GM13976 (cell line): ENCODE results near the gene COMMD1.

ENCODE experiments used
- DNase-seq: peaks from one replicate; pipeline ENCODE4 v3.0.0; 2012; ENCODE audit warnings: low spot score
- in situ Hi-C: fragments of 300-500 bp; cut with MboI; formaldehyde crosslinking; loops from one replicate; pipeline ENCODE4 v1.12.0; 2022; ENCODE audit warnings: low sequenced_read_pairs, mixed read lengths, inconsistent platforms; ENCODE audit not compliant: unreplicated experiment
- TF ChIP-seq, protein P1 (sequence below): IDR thresholded peaks from 2 replicates; pipeline ENCODE4 v1.5.1; 2012; ENCODE audit warnings: borderline replicate concordance, mild to moderate bottlenecking; ENCODE audit not compliant: insufficient read depth; ENCODE audit errors: extremely low read depth, missing control alignments, control extremely low read depth

Gene COMMD1

DNA sequence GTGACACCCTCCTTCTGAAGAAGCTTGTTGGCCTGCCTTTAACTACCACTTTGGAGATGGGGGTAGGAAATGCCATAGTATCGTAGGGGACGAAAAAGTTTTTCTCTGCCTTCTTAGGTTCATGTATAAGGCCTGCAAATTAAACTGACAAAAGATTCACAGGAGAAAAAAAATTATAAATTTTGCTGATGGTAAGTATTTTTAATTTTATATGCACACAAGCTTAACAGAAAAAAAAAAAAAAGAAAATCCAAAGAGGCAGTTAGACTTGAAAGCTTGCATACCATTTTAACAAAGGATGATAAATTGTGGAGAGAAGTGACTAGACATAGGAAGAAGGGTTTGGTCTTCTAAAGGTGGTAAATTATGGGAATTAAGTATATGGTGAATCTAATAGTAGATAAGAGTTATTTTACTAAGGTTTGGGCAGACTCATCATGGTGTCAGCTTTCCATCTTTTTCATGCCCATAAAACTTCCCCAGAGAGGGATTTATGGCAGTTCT, 227.9 kb downstream of the COMMD1 start:
- TF ChIP-seq, protein P1, sequence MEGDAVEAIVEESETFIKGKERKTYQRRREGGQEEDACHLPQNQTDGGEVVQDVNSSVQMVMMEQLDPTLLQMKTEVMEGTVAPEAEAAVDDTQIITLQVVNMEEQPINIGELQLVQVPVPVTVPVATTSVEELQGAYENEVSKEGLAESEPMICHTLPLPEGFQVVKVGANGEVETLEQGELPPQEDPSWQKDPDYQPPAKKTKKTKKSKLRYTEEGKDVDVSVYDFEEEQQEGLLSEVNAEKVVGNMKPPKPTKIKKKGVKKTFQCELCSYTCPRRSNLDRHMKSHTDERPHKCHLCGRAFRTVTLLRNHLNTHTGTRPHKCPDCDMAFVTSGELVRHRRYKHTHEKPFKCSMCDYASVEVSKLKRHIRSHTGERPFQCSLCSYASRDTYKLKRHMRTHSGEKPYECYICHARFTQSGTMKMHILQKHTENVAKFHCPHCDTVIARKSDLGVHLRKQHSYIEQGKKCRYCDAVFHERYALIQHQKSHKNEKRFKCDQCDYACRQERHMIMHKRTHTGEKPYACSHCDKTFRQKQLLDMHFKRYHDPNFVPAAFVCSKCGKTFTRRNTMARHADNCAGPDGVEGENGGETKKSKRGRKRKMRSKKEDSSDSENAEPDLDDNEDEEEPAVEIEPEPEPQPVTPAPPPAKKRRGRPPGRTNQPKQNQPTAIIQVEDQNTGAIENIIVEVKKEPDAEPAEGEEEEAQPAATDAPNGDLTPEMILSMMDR: no peak
- DNase-seq: no peak
- in situ Hi-C loops: no loop called here

- in situ Hi-C loops: no loop called here
- TF ChIP-seq, protein P1: no peak
- no peak for DNase-seq
Observed at GRCh38 chr2:62136956-62137830, 231.7 kb downstream of the COMMD1 start.

DNA sequence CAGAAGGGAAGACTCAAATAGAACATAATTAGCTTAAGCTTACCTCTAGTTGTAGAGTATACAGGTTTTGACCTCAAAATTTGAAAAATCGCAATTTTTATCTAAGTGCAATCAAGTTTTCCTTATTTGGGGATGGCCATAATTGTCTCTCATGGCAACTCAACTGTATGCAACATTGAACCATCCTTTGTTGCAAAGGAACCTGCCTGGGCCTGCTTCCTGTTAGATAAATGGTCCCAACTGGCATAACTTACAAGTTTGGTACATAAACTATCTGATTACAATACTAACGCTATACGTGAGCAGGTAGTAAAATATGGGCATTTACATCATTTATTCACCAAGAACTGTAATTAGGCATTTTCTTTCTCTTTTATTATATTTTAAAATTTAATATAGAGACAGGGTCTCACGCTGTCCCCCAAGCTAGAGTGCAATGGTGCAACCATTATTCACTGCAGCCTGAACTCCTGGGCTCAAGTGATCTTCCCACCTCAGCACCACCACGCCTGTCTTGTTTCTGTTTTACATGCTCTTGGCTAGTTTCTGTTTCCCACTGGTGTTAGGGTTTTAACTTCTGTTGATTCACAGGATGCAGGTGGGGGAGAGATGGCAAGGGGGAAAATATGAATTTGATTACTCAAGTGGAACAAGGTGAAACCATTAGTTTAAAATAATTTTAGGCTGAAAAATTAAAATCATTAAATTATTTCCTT, 235.1 kb downstream of the COMMD1 start:
- DNase-seq: peak; percentile 52
- in situ Hi-C loops: no loop called here
- TF ChIP-seq, protein P1: no peak

DNA sequence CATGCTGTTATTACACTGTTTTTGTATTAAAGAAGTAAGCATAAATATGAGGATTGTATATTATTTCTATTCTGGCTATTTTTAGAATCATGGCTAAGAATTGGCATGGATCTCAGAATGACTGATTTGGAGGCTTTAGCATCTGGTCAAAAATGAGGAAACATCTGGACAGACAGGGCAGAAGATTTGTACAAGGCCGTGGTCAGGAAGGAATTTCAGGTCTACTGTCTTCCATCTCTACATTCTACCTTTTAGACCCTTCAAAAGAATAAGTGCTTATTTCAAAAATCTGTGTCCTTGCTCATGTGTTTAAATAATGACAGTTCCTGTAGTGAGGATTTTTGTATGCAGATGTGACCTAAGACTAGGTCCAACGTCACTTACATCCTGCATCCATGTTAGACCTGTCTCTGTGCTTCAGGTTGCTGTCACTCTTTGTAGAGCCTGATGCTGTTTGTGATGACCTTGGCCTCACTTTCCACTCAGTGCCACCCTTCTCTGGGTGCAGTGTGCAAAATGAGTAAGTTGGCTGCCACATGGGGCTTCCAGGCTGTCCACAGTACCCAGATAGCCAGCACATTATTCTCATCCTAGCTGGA, 235.8 kb downstream of the COMMD1 start:
- in situ Hi-C loops: no loop called here

GRCh38 chr2:62142054-62142453, 236.6 kb downstream of the COMMD1 start:
- TF ChIP-seq, protein P1: no peak
- in situ Hi-C loops: no loop called here
- DNase-seq: peak; percentile 38

More for the DNA sequence above, 235.8 kb downstream of the COMMD1 start:
- TF ChIP-seq, protein P1: no peak
- no peak for DNase-seq

- TF ChIP-seq, protein P1: no peak
- DNase-seq: no peak
- in situ Hi-C loops: no loop called here
Observed at GRCh38 chr2:62143696-62144095, 238.2 kb downstream of the COMMD1 start.
